Ovary (tissue), 10 donors: ENCODE measurements around the gene LINS1. TPM values are rescaled to one million over a fixed set of nuclear protein-coding genes. Genes with fewer than 3 reads are reported as not detected.
A peak's percentile ranks its signal among the peaks of the same experiment; 100 is the strongest.

ENCODE experiments used
- DNase-seq, 5 donors: peaks; one replicate each; pipeline ENCODE4 v3.0.0-alpha.2; 2019 to 2020
- H3K27ac ChIP-seq, 2 donors: fragments of 200-600 bp; one replicate each; pipeline versions ENCODE4 v1.5.1 to v1.8.0; 2019 to 2022
- H3K27me3 ChIP-seq: fragments of 200-600 bp; one replicate; pipeline ENCODE4 v1.8.0; 2022
- H3K36me3 ChIP-seq: fragments of 200-600 bp; sonication (generic); one replicate; pipeline ENCODE4 v1.5.1; 2019
- H3K4me1 ChIP-seq: one replicate; pipeline ENCODE4 v1.8.1; 2013; ENCODE audit warnings: mild to moderate bottlenecking, moderate library complexity; ENCODE audit not compliant: insufficient read depth
- H3K4me3 ChIP-seq: fragments of 200-600 bp; sonication (generic); one replicate; pipeline ENCODE4 v1.5.1; 2017
- H3K9me3 ChIP-seq, 2 donors: fragments of 200-600 bp in 1 of 2; sonication (generic) in 1 of 2; one replicate each; pipeline versions ENCODE4 v1.5.1 to v1.8.1; 2013 to 2019; ENCODE audit warnings: mild to moderate bottlenecking in 1 of 2, moderate library complexity in 1 of 2
- EP300 ChIP-seq: sonication (generic); formaldehyde crosslinking; IDR thresholded peaks from one replicate; pipeline ENCODE4 v1.6.1; 2017; ENCODE audit warnings: antibody characterized with exemption
- POLR2A ChIP-seq: fragments of 450-650 bp; IDR thresholded peaks from one replicate; pipeline ENCODE4 v1.6.1; 2017; ENCODE audit warnings: antibody characterized with exemption, mild to moderate bottlenecking, moderate library complexity
- WGBS, 3 donors: extraction: QIAGEN DNeasy Blood & Tissue Kit in 1 of 3; methylation state at CpG; one replicate each; pipeline versions ENCODE4 v1.1.5 to v1.1.7; 2013 to 2017; 5-methylcytosine and 5-hydroxymethylcytosine counted together
- intact Hi-C, 4 donors: fragments of 100-400 bp; cut with DNase I; formaldehyde crosslinking; loops; one replicate each; pipeline versions ENCODE4 v1.11.0 to v1.15.1; 2022 to 2023
- long read RNA-seq, 3 donors: library from polyadenylated mRNA in 2 of 3; unstranded in 2 of 3; transcript quantifications; one replicate each; pipeline ENCODE4 v2.0.0 and lab custom pipeline, GENCODE V29; 2021 to 2026
- polyA plus RNA-seq, 2 donors: library from polyadenylated mRNA; stranded (reverse); fragments of 200-250 nt in 1 of 2; fragments of 350-450 nt in 1 of 2; fragmentation: Illumina TruSeq in 1 of 2; extraction: RNeasy Lipid Tissue Mini Kit (QIAGEN cat#74804) in 1 of 2; gene quantifications; one replicate each; pipeline ENCODE4 v1.2.3, GENCODE V29; 2013 to 2014
- total RNA-seq, 7 donors: library from RNA; depleted of rRNA in 2 of 7; stranded (reverse); fragments of >200 nt in 2 of 7; fragmentation: NEBNext Ultra II Directional in 3 of 7; extraction: Animal tissue kit (Norgen Biotek cat#: 25700) in 3 of 7; gene quantifications; one replicate each; pipeline versions ENCODE4 v1.1.0 to v1.2.4, GENCODE V29; 2016 to 2023
- TF ChIP-seq, protein P1 (sequence below), 3 donors: fragments of 450-650 bp in 2 of 3; fragments of 200-600 bp in 1 of 3; IDR thresholded peaks; one replicate each; pipeline versions ENCODE4 v1.5.1 to v1.8.0; 2016 to 2022; ENCODE audit warnings: antibody characterized with exemption in 3 of 3, mild to moderate bottlenecking in 1 of 3
- donor health status: DM: no; HTN: no; CAD: no; lungs with moderate emphysema.
- donor health status: DM: no; HTN: no; CAD: no.
- donor health status: Bipolar disorder and iron deficiency.
- donor health status: DM: yes; HTN: yes; CAD: no.
- donor health status: DM: no; HTN: no; CAD: no.
- donor health status: DM: yes; HTN: yes; CAD: no.

LINS1 gene
- 10 to 100 TPM; 16.4 to 35.9 (median 20.7) TPM for total RNA-seq
- 10 to 100 TPM in 1 of 2 donors, 1 to 10 TPM in 1; 9.9 to 11.2 TPM for polyA plus RNA-seq
- long read RNA-seq, donor 1, full-length matches to known transcripts: 9 of 20 reads
- long read RNA-seq, donor 1, partial matches to known transcripts: 0 of 20 reads
- long read RNA-seq, donor 1, other reads (novel, unspliced or antisense): 11 of 20 reads
- long read RNA-seq, donor 2, full-length matches to known transcripts: 7 of 7 reads
- long read RNA-seq, donor 2, partial matches to known transcripts: 0 of 7 reads
- long read RNA-seq, donor 2, other reads (novel, unspliced or antisense): 0 of 7 reads
- long read RNA-seq, donor 3, full-length matches to known transcripts: 3 of 9 reads
- long read RNA-seq, donor 3, partial matches to known transcripts: 1 of 9 reads
- long read RNA-seq, donor 3, other reads (novel, unspliced or antisense): 5 of 9 reads

- Histone ChIP-seq H3K4me1 (peaks cover 6% of the 10 kb centered on the region), H3K27ac (peak within 1 kb of the TSS; percentile 25 to 78), H3K9me3 (no peaks in the 10 kb centered on the region), H3K27me3 (no peaks in the 10 kb centered on the region), H3K36me3 (no peaks in the 10 kb centered on the region), H3K4me3 (peak within 1 kb of the TSS; percentile 92)
- 0 to 1% (median 0%) methylated on average over 38 to 51 of the region's 51 CpGs for WGBS, 3 donors
- TF ChIP-seq EP300: peak; percentile 78
- TF ChIP-seq, protein P1, sequence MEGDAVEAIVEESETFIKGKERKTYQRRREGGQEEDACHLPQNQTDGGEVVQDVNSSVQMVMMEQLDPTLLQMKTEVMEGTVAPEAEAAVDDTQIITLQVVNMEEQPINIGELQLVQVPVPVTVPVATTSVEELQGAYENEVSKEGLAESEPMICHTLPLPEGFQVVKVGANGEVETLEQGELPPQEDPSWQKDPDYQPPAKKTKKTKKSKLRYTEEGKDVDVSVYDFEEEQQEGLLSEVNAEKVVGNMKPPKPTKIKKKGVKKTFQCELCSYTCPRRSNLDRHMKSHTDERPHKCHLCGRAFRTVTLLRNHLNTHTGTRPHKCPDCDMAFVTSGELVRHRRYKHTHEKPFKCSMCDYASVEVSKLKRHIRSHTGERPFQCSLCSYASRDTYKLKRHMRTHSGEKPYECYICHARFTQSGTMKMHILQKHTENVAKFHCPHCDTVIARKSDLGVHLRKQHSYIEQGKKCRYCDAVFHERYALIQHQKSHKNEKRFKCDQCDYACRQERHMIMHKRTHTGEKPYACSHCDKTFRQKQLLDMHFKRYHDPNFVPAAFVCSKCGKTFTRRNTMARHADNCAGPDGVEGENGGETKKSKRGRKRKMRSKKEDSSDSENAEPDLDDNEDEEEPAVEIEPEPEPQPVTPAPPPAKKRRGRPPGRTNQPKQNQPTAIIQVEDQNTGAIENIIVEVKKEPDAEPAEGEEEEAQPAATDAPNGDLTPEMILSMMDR (IDR thresholded peaks at IDR 0.05): no peak
- intact Hi-C loops: loop anchor here in 1 of 4 donors (10.0 kb wide), 1 partner anchor 673 kb away; the partner anchor contains the start of gene SELENOS
- peak; percentile 100 for DNase-seq
Measured at GRCh38 chr15:100602064-100602822, at the start of gene LINS1, which contains the start of gene ASB7. Gene LINS1 (minus strand): TSS chr15:100602184. CDS start chr15:100580842, 21,342 bp downstream. Gene ASB7 (plus strand): TSS chr15:100602589. CDS start chr15:100612217, 9,628 bp downstream.

DNA sequence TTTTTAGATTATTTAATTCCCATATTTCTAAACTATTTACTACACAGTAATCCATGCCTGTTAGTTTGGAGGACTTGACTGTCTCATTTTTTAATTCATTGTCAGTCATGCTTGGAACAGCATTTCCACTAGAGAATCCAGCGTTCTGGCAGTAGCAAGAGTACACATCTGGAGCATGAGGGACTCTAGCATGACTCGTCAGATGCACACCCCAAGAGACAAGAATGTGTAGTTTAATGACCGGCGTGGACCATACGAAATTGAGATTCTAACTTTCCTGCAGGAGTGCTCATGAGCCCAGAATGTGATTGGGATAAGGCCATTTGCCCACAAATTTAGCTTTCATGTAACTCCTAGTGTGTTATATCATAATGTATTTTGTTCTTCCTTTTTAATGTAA lies 49.3 kb upstream of the LINS1 start:
- H3K27ac ChIP-seq: no peak overlapping the region
- intact Hi-C loops: no loop called here
- TF ChIP-seq, protein P1 (IDR thresholded peaks at IDR 0.05): no peak
- TF ChIP-seq EP300: no peak
- TF ChIP-seq POLR2A: no peak
- H3K4me3 ChIP-seq: no peak overlapping the region
- H3K27me3 ChIP-seq: no peaks in the 10 kb centered on the region
- H3K4me1 ChIP-seq: no peaks in the 10 kb centered on the region
- 86 to 94% (median 93%) methylated on average over 5 of the region's 5 CpGs for WGBS, 3 donors
- H3K36me3 ChIP-seq: no peaks in the 10 kb centered on the region
- no peaks in the 10 kb centered on the region for H3K9me3 ChIP-seq
- no peak for DNase-seq

GRCh38 chr15:100650685-100651084 lies 48.7 kb upstream of the LINS1 start:
- H3K36me3 ChIP-seq: no peaks in the 10 kb centered on the region
- intact Hi-C loops: no loop called here
- H3K4me3 ChIP-seq: no peak overlapping the region
- no peaks in the 10 kb centered on the region for H3K9me3 ChIP-seq
- TF ChIP-seq, protein P1 (IDR thresholded peaks at IDR 0.05): no peak
- no peak for TF ChIP-seq EP300
- no peak for TF ChIP-seq POLR2A
- WGBS, 3 donors: 53 to 58% (median 55%) methylated on average over 1 of the region's 1 CpG
- no peaks in the 10 kb centered on the region for H3K4me1 ChIP-seq
- no peak overlapping the region for H3K27ac ChIP-seq
- no peaks in the 10 kb centered on the region for H3K27me3 ChIP-seq
- DNase-seq: no peak

- no peak for TF ChIP-seq EP300
- TF ChIP-seq POLR2A: no peak
- TF ChIP-seq, protein P1 (IDR thresholded peaks at IDR 0.05): no peak
- Histone ChIP-seq H3K36me3 (no peaks in the 10 kb centered on the region), H3K27ac (no peak overlapping the region), H3K9me3 (no peaks in the 10 kb centered on the region), H3K27me3 (no peaks in the 10 kb centered on the region), H3K4me3 (no peak overlapping the region), H3K4me1 (no peaks in the 10 kb centered on the region)
- no peak for DNase-seq
- 57 to 77% (median 76%) methylated on average over 8 of the region's 8 CpGs for WGBS, 3 donors
- intact Hi-C loops: no loop called here
Measured at GRCh38 chr15:100648951-100649350, 47.0 kb upstream of the LINS1 start.
